Activated CD4-positive, alpha-beta T cell treated with anti-CD3 and anti-CD28 coated beads for 4 hours (primary cell): Measurements from ENCODE around the gene CDYL2.
"Not testable (repeated sequence)": the region's sequence is repeated elsewhere in the genome, so short reads cannot be mapped to it uniquely, and the experiment has no call there.

Experiments used
- DNase-seq, 2 donors: peaks; one replicate each; pipeline ENCODE4 v3.0.0-alpha.2; 2020

CDYL2 gene

GRCh38 chr16:80743772-80744171, 60.6 kb downstream of the CDYL2 start:
- DNase-seq, result no peak

DNA sequence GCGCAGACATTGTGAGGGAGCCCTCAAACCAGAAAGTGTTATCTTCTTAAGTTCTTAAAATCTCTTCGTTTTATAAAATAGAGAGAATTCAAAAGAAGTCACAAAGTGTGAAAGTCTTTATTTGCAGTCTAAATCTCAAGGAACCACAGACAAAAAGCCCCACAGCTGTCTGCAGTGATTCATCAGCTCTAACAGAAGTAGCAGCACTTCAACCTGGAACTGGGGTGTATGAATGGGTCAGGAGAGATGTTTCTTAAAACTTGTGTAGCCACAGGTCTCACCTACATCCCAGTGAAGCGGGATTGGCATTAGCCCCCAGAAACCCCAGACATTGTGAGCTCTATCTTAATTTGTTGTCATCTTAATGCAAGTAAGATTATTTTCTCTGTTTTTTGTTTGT, 61.1 kb downstream of the CDYL2 start:
- DNase-seq, result no peak

DNA sequence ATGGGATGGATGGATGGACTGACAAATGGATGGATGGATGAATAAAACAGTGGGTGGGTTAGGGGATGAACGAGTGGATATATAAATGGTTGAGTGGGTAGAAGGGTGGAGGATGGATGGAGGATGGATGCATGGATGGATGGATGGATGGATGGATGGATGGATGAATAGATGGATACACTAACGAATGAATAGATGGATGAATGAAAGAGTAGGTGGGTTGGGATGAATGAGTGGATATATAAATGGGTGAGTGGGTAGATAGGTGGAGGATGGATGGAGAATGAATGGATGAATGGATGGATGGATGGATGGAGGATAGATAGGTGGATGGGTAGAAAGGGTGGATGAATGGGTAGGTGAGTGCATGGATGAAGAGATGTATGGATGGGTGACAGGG, 62.1 kb downstream of the CDYL2 start:
- DNase-seq, result no peak

GRCh38 chr16:80741724-80742123, 62.7 kb downstream of the CDYL2 start:
- no peak for DNase-seq

- no peak for DNase-seq
Observed at GRCh38 chr16:80739523-80739922, 64.9 kb downstream of the CDYL2 start.

GRCh38 chr16:80738521-80738920, 65.9 kb downstream of the CDYL2 start:
- DNase-seq, result no peak

- DNase-seq, result no peak
Observed at GRCh38 chr16:80735846-80736245, 68.6 kb downstream of the CDYL2 start.

GRCh38 chr16:80733407-80733806, 71.0 kb downstream of the CDYL2 start:
- DNase-seq, result no peak

DNA sequence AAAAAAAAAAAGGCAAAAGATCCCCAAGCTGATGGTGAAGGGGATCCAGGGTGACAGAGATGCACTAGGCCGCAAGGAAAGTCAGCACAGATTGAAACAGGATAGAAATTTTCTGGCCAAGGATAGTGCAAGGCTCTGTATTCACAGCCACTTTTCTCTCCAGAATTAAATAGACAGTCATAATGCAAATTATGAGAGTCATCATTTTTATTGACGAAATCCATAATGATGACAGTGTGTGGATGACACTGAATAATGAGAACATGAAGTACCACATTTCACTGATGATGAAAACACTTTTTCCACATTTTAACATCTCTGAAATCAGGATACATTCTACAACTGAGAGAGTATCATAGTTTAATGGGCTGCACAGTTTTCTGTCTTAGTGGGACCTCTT, 72.5 kb downstream of the CDYL2 start:
- DNase-seq, result no peak

DNA sequence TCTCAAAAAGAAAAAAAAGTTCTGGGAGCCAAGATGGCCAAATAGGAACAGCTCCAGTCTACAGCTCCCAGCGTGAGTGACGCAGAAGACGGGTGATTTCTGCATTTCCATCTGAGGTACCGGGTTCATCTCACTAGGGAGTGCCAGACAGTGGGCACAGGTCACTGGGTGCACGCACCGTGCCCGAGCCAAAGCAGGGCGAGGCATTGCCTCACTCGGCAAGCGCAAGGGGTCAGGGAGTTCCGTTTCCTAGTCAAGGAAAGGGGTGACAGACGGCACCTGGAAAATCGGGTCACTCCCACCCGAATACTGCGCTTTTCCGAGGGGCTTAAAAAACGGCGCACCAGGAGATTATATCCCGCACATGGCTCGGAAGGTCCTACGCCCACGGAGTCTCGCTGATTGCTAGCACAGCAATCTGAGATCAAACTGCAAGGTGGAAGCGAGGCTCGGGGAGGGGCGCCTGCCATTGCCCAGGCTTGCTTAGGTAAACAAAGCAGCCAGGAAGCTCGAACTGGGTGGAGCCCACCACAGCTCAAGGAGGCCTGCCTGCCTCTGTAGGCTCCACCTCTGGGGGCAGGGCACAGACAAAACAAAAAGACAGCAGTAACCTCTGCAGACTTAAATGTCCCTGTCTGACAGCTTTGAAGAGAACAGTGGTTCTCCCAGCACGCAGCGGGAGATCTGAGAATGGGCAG, 77.2 kb downstream of the CDYL2 start:
- not testable (repeated sequence) for DNase-seq

GRCh38 chr16:80725566-80726162, 78.7 kb downstream of the CDYL2 start:
- DNase-seq, result no peak

DNA sequence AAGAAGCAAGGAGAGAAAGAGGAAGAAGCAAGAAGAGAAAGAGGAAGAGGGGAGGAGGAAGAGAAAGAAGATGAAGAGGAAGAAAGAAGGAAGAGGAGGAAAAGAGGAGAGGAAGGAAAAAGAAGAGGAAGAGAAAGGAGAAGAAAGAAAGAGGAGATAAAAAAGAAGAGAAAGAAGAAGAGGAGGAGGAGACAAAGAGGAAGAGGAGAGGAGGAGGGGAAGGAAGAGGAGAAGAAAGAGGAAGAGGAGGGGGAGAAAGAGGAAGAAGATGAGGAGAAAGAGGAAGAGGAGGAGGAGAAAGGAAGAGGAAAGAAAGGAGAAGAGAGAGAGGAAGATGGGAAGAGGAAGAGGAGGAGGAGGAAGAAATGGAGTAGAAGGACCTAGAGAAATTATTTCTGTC, 80.4 kb downstream of the CDYL2 start:
- no peak for DNase-seq

GRCh38 chr16:80723091-80723490, 81.3 kb downstream of the CDYL2 start:
- DNase-seq, result no peak

DNA sequence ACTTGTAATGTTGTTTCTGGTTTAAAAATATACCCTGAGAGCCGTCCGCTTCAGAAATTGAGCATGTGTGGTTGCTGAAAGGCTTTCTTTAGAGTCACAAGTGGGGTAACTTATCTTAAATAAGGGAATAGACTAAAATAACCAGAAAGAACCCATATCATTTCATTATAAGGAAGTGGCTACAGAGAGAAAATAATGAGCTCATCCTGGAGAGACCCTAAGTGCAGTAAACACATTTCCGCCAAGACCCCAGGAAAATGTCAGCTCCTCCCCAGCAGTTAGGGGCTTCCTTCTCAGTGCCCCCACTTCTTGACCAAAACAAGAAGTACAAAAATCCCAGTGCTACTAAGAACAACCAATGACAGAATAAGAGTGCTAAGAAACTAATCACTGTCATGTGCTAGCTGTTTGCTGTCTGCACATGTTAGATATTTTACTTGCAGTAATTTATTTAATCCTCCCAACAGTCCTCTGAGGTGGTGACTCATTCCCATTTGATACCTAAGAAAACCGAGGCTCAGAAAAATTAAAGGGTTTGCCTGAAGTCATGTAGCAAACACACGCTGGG, 83.5 kb downstream of the CDYL2 start:
- DNase-seq, result no peak

- DNase-seq, result peak in 1 of 2 donors; percentile 9
Observed at GRCh38 chr16:80719573-80719972, 84.8 kb downstream of the CDYL2 start.

DNA sequence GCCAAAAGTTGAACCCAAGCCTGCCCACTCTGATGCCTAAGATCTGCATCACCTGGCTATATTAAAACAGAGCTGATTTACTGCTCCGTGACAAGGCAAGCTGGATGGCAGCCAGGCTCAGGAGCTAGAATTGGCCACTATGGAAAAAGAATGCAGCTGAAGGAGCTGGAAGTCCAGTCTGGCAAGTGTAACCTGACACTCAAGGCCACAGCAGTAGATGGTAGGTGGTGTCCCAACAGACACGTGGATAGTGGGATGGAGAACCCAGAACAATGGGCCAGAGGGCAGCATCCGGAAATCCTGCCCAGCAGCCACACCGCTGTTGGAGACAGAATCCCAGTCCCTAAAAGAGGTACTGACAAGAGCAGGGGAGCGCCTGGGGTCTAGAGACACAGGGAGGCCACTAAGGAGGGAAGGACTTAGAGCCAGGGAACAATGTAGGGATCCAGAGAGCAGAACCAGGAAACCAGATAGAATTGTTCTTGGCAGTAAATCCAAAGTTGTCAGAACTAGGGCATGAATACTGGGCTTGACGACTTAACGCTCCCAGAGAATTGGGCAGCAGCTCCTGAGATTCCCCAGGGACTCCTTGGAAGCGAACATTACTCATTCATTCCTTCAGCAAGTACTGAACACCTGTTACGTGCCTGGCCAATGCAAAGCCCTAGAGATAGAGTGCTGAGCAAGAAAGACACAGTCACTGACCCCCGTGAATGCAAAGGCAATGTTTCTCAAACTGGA, 85.7 kb downstream of the CDYL2 start:
- DNase-seq, result no peak

DNA sequence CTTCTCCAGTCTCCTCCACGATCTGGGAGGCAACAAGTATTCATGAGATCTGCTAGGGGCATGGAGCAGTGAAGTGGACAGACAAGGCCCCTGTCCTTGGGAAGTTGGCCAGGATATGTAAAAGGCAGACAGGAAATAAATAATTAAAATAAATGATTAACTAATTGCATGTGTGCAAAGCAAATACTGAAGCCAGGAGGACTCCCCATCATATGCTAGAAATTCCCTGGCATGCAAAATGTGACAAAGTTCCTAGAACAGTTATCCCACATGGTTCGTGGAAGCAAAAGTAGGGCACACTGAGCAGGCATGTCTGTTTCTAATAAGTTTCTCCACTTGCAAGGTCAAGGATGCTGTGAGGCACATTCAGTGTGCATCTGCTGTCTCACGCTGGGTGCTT, 86.8 kb downstream of the CDYL2 start:
- no peak for DNase-seq

- DNase-seq, result no peak
Observed at GRCh38 chr16:80716564-80717139, 87.7 kb downstream of the CDYL2 start.

GRCh38 chr16:80711406-80711805, 93.0 kb downstream of the CDYL2 start:
- DNase-seq, result no peak

GRCh38 chr16:80710918-80711317, 93.5 kb downstream of the CDYL2 start:
- no peak for DNase-seq

- no peak for DNase-seq
Observed at GRCh38 chr16:80708823-80709222, 95.6 kb downstream of the CDYL2 start.

GRCh38 chr16:80707686-80708085, 96.7 kb downstream of the CDYL2 start:
- no peak for DNase-seq

DNA sequence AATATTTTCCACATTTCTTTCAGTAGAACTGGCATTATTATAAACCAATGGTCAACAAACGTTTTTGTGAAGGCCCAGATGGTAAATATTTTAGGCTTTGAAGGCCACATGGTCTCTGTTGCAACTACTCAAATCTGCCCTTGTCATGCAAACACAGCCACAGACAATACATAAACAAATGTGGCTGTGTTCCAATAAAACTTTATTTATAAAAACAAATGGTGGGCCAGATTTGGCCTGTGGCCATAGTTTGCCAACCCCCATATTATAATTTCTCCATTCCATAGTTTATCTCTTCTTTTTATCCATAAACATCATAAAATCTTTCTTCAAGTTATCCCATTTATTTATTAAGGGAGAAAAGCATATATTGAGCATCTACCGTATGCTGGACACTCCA, 98.8 kb downstream of the CDYL2 start:
- no peak for DNase-seq
